Measurements from ENCODE around the gene TSHZ3.

The TSHZ3 gene

DNA sequence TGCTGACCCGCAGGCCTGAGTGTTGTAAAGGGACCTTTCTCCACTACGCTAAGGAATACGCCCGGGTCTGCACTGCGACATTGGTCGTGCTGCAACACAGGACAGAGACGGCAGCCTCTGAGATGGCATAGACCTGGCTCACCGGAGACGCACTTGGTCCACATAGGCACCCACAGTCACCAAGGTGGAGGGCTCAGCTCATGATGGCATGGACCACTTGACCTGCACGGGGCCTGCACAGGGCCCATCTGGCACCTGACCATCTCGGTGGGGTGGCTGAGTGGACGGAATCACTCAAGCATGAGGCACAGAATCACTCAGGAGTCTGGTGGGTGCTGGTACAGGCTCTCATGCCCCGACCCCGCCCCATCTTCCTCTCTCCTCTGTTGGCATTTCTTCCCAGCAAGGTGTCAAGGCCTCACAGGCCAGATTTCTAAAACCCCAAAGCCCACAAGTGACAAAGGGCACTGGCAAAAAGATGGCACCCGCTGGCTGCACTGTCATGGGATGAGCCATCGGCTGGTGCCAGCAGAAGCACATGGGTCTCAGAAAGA, 45.9 kb downstream of the TSHZ3 start:
- Histone ChIP-seq H3K79me2 (no peaks in the 10 kb centered on the region), H2AFZ (no peak overlapping the region), H3K4me2 (ENCODE audit: low read length) (no peak overlapping the region), H3K9ac (no peak overlapping the region), H3K36me3 (ENCODE audit: control insufficient read depth, insufficient read depth, low read length) (no peaks in the 10 kb centered on the region), H3K27ac (no peak overlapping the region), H3K27me3 (ENCODE audit: control insufficient read depth, insufficient read depth, low read length) (no peaks in the 10 kb centered on the region), H3K4me3 (ENCODE audit: low read depth, low read length) (no peak overlapping the region), H3K9me3 (ENCODE audit: control insufficient read depth, low read length) (no peaks in the 10 kb centered on the region), H3K4me1 (no peaks in the 10 kb centered on the region)
- no peak for TF ChIP-seq CTCF (IDR thresholded peaks at IDR 0.05)

DNA sequence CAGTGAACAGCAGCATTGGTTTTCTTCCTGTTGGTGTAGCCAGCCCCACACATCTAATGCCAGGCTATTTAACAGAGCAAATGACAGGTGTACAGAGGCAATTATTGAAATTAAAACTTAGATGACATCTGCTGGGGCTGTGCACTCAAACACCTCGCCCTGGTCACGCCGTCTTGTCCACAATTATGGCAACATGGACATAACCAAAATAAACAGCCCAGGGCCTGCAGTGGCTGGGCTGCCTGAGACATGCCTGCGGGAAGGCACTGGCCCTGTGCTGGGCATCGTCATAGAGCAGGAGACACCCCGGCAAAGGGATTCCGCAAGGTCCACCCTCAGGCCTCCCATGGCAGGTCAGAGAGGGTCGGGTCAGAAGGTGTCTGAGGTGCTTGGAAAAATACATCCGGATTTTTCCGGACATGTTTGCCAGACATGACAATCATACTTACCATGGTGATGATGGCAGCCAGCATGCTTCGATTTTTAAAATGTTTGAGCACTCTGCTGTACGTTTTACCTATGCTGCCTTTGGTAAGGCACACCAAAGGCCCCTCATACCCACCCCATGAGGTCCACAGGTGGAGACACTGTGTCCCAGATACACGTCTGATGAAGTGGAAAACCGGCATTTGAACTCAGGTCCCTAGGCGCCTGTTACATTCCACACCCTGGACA, 47.8 kb downstream of the TSHZ3 start:
- H3K9ac ChIP-seq, result no peak overlapping the region

DNA sequence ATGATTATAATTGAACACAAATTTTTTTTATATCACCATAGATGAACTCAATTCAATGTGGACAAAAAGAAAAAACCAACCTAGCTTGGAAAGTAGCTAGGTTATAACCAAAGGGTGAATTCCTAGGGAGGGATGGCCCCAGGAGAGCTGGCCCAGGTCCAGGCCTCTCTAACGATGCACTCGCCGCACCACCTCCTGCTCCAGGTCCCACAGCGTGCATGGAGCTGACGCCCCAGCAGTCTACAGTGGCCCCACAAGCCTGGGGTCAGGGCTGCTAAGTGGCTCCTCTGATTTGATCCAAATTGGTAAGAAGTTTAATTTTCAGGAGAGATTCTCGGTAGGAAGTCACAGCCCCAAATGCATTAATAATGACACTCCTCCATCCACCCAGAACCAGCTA, 48.8 kb downstream of the TSHZ3 start:
- no peak overlapping the region for H3K4me2 ChIP-seq (ENCODE audit: low read length)
- no peaks in the 10 kb centered on the region for H3K79me2 ChIP-seq
- TF ChIP-seq CTCF (IDR thresholded peaks at IDR 0.05), result no peak
- H3K36me3 ChIP-seq (ENCODE audit: control insufficient read depth, insufficient read depth, low read length), result no peaks in the 10 kb centered on the region
- no peak overlapping the region for H3K9ac ChIP-seq
- H3K27ac ChIP-seq, result no peak overlapping the region
- no peaks in the 10 kb centered on the region for H3K27me3 ChIP-seq (ENCODE audit: control insufficient read depth, insufficient read depth, low read length)
- no peak overlapping the region for H2AFZ ChIP-seq
- no peak overlapping the region for H3K4me3 ChIP-seq (ENCODE audit: low read depth, low read length)
- no peaks in the 10 kb centered on the region for H3K4me1 ChIP-seq
- no peaks in the 10 kb centered on the region for H3K9me3 ChIP-seq (ENCODE audit: control insufficient read depth, low read length)

More for the DNA sequence above, 47.8 kb downstream of the TSHZ3 start:
- H3K36me3 ChIP-seq (ENCODE audit: control insufficient read depth, insufficient read depth, low read length), result no peaks in the 10 kb centered on the region
- H3K9me3 ChIP-seq (ENCODE audit: control insufficient read depth, low read length), result no peaks in the 10 kb centered on the region
- H3K4me2 ChIP-seq (ENCODE audit: low read length), result no peak overlapping the region
- H3K79me2 ChIP-seq, result no peaks in the 10 kb centered on the region
- H3K4me3 ChIP-seq (ENCODE audit: low read depth, low read length), result no peak overlapping the region
- H3K27ac ChIP-seq, result no peak overlapping the region
- no peak overlapping the region for H2AFZ ChIP-seq
- H3K27me3 ChIP-seq (ENCODE audit: control insufficient read depth, insufficient read depth, low read length), result no peaks in the 10 kb centered on the region
- H3K4me1 ChIP-seq, result no peaks in the 10 kb centered on the region
- TF ChIP-seq CTCF (IDR thresholded peaks at IDR 0.05), result no peak

- H3K79me2 ChIP-seq, result no peaks in the 10 kb centered on the region
- no peaks in the 10 kb centered on the region for H3K27me3 ChIP-seq (ENCODE audit: control insufficient read depth, insufficient read depth, low read length)
- no peak for TF ChIP-seq CTCF (IDR thresholded peaks at IDR 0.05)
- H3K4me3 ChIP-seq (ENCODE audit: low read depth, low read length), result no peak overlapping the region
- no peaks in the 10 kb centered on the region for H3K4me1 ChIP-seq
- H3K27ac ChIP-seq, result no peak overlapping the region
- no peak overlapping the region for H2AFZ ChIP-seq
- H3K9me3 ChIP-seq (ENCODE audit: control insufficient read depth, low read length), result no peaks in the 10 kb centered on the region
- no peaks in the 10 kb centered on the region for H3K36me3 ChIP-seq (ENCODE audit: control insufficient read depth, insufficient read depth, low read length)
- no peak overlapping the region for H3K4me2 ChIP-seq (ENCODE audit: low read length)
- no peak overlapping the region for H3K9ac ChIP-seq
These were observed 49.6 kb downstream of the TSHZ3 start for GRCh38 chr19:31299665-31300064.

- no peaks in the 10 kb centered on the region for H3K79me2 ChIP-seq
- no peak overlapping the region for H2AFZ ChIP-seq
- H3K36me3 ChIP-seq (ENCODE audit: control insufficient read depth, insufficient read depth, low read length), result no peaks in the 10 kb centered on the region
- no peaks in the 10 kb centered on the region for H3K9me3 ChIP-seq (ENCODE audit: control insufficient read depth, low read length)
- H3K27ac ChIP-seq, result no peak overlapping the region
- no peaks in the 10 kb centered on the region for H3K4me1 ChIP-seq
- H3K4me3 ChIP-seq (ENCODE audit: low read depth, low read length), result no peak overlapping the region
- no peak overlapping the region for H3K4me2 ChIP-seq (ENCODE audit: low read length)
- H3K27me3 ChIP-seq (ENCODE audit: control insufficient read depth, insufficient read depth, low read length), result no peaks in the 10 kb centered on the region
- no peak for TF ChIP-seq CTCF (IDR thresholded peaks at IDR 0.05)
- H3K9ac ChIP-seq, result no peak overlapping the region
These were observed 51.2 kb downstream of the TSHZ3 start for GRCh38 chr19:31297991-31298390.
